Measurements from ENCODE around the gene AKAP13.
A peak's percentile ranks its signal among the peaks of the same experiment; 100 is the strongest.

AKAP13 gene

GRCh38 chr15:85445361-85445760, 65.0 kb downstream of the AKAP13 start:
- no peak for DNase-seq

- DNase-seq = no peak
Observed at GRCh38 chr15:85451099-85451700, 70.8 kb downstream of the AKAP13 start.

- no peak for DNase-seq
Observed at GRCh38 chr15:85452436-85452835, 72.0 kb downstream of the AKAP13 start.

- DNase-seq = no peak
Observed at GRCh38 chr15:85453144-85453872, 72.9 kb downstream of the AKAP13 start.

GRCh38 chr15:85454403-85454802, 74.0 kb downstream of the AKAP13 start:
- DNase-seq = no peak

- DNase-seq = no peak
Observed at GRCh38 chr15:85455891-85456290, 75.5 kb downstream of the AKAP13 start.

- DNase-seq = no peak
Observed at GRCh38 chr15:85456798-85457197, 76.4 kb downstream of the AKAP13 start.

- no peak for DNase-seq
Observed at GRCh38 chr15:85457392-85457968, 77.1 kb downstream of the AKAP13 start.

- no peak for DNase-seq
Observed at GRCh38 chr15:85458764-85459163, 78.4 kb downstream of the AKAP13 start.

- no peak for DNase-seq
Observed at GRCh38 chr15:85462029-85462428, 81.6 kb downstream of the AKAP13 start.

GRCh38 chr15:85463276-85463892, 83.0 kb downstream of the AKAP13 start:
- no peak for DNase-seq

- DNase-seq = peak; percentile 16 to 19
Observed at GRCh38 chr15:85463976-85464375, 83.6 kb downstream of the AKAP13 start.

- no peak for DNase-seq
Observed at GRCh38 chr15:85464471-85464870, 84.1 kb downstream of the AKAP13 start.

- DNase-seq = no peak
Observed at GRCh38 chr15:85470563-85471271, 90.3 kb downstream of the AKAP13 start.

- DNase-seq = no peak
Observed at GRCh38 chr15:85472349-85472748, 91.9 kb downstream of the AKAP13 start.

GRCh38 chr15:85473455-85473854, 93.1 kb downstream of the AKAP13 start:
- no peak for DNase-seq

GRCh38 chr15:85474700-85475316, 94.4 kb downstream of the AKAP13 start:
- no peak for DNase-seq

GRCh38 chr15:85475317-85475701, 94.9 kb downstream of the AKAP13 start:
- peak; percentile 16 to 29 for DNase-seq

- DNase-seq = no peak
Observed at GRCh38 chr15:85475711-85476110, 95.3 kb downstream of the AKAP13 start.

- DNase-seq = no peak
Observed at GRCh38 chr15:85477061-85477460, 96.7 kb downstream of the AKAP13 start.

GRCh38 chr15:85477730-85478129, 97.3 kb downstream of the AKAP13 start:
- DNase-seq = no peak

GRCh38 chr15:85479071-85479647, 98.8 kb downstream of the AKAP13 start:
- DNase-seq = no peak
